Fibroblast of pulmonary artery (primary cell): Measurements from ENCODE around the gene TDRD9.

ENCODE experiments used
- DNase-seq: peaks from one replicate; pipeline ENCODE4 v3.0.0-alpha.2; 2010; ENCODE audit warnings: low read depth
- H3K4me3 ChIP-seq: replicated peaks from 2 replicates; pipeline ENCODE4 v1.5.1; 2011; ENCODE audit warnings: low read depth, mild to moderate bottlenecking, control low read depth, low read length, moderate library complexity
- TF ChIP-seq, protein P1 (sequence below): IDR thresholded peaks from 2 replicates; pipeline ENCODE4 v1.5.1; 2011; ENCODE audit warnings: mild to moderate bottlenecking, control low read depth, low read length, inconsistent platforms; ENCODE audit errors: missing control alignments

The TDRD9 gene

DNA sequence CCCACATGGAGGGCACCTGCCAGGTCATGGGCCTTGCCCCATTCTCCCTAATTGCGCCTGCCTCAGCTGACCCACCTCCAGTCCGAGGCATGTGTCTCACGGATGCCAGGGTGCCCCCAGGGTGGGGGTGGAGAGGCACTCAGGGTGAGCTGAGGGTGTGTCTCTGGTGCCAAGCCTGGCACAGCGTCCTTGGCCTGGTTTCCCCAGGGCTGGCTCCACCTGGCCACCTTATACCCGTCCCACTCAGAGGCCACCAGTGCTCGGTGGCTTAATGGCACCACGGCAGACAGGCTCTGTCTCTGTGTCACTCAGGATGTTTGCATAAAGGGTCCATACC is 33.6 kb upstream of the TDRD9 start:
- no peak for DNase-seq
- no peak overlapping the region for H3K4me3 ChIP-seq
- TF ChIP-seq, protein P1, sequence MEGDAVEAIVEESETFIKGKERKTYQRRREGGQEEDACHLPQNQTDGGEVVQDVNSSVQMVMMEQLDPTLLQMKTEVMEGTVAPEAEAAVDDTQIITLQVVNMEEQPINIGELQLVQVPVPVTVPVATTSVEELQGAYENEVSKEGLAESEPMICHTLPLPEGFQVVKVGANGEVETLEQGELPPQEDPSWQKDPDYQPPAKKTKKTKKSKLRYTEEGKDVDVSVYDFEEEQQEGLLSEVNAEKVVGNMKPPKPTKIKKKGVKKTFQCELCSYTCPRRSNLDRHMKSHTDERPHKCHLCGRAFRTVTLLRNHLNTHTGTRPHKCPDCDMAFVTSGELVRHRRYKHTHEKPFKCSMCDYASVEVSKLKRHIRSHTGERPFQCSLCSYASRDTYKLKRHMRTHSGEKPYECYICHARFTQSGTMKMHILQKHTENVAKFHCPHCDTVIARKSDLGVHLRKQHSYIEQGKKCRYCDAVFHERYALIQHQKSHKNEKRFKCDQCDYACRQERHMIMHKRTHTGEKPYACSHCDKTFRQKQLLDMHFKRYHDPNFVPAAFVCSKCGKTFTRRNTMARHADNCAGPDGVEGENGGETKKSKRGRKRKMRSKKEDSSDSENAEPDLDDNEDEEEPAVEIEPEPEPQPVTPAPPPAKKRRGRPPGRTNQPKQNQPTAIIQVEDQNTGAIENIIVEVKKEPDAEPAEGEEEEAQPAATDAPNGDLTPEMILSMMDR, result no peak

DNA sequence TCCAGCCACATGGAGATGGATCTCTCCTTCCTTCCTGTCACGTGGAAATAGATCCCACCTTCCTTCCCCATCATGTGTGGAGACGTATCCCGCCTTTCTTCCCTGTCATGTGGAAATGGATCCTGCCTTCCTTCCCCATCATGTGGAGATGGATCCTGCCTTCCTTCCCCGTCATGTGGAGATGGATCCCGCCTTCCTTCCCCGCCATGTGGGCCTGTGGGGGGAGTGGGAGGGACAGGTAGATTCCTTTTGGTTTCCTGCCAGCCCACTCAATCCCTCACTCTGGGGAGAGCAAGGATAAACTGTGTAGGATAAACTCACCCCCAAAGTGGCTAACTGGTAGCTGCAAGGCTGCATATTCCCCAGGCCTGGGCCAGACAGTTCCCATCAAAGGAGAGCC is 31.7 kb upstream of the TDRD9 start:
- DNase-seq, result no peak
- no peak overlapping the region for H3K4me3 ChIP-seq
- TF ChIP-seq, protein P1, result no peak

DNA sequence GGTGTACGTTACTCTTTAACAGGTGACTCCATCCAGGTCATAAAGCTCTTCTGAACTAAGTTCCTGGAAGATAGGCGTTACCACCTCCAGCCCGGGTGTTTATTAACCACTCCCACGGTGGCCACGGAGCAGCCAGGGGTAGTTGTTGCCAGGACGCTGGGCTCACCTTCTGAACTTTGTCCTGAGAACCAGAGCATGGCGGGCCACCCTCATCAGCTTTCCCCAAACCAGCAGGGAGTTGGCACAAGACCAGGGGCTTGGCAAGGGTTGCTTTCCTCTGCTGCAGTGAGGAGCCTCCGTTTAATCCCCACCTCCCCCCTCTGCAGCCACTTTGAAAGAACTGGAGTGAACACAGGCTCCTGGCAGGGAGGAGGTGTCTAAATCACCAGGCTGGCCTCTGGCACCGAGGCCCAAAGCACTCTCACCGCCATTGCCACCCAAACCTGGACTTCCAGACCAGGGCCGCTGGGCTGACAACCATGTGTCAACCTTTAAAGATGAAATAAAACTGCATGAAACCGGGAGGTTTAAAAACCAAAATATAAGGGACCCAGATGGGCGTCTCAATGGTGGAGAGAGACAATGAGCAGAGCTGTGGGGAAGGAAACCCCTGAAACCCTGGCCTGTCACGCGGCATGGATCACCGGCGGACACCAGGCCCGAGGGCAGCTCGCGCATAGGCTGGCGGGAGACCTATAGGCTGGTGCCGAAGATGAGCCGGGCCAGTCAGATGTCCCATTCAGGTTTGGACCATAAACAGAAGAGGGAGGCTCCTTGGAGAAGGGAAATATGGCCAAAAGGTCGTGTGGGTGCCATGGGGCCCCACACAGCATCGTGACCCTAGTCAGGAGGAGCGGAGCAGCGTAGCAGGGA is 30.9 kb upstream of the TDRD9 start:
- TF ChIP-seq, protein P1, result no peak
- no peak overlapping the region for H3K4me3 ChIP-seq
- no peak for DNase-seq

DNA sequence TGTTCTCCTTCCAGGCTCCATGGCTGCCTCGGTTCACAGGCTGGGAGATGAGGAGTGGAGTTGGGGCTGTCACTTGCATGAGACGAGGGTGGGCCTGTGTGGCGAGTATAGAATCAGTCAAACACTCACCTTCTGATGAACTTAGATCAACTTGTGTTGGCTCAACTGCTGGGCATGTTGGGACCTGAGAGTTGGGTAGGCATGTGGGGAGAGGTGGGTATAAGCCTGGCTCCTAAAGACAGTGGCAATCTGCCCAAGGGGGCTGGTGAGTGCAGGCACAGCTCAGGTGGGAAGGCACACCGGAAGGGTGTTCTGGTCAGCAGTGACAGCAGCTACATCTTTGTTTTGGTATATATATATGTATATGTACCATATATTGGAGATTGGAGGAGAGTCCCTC is 30.1 kb upstream of the TDRD9 start:
- TF ChIP-seq, protein P1, result no peak
- no peak overlapping the region for H3K4me3 ChIP-seq
- no peak for DNase-seq

DNA sequence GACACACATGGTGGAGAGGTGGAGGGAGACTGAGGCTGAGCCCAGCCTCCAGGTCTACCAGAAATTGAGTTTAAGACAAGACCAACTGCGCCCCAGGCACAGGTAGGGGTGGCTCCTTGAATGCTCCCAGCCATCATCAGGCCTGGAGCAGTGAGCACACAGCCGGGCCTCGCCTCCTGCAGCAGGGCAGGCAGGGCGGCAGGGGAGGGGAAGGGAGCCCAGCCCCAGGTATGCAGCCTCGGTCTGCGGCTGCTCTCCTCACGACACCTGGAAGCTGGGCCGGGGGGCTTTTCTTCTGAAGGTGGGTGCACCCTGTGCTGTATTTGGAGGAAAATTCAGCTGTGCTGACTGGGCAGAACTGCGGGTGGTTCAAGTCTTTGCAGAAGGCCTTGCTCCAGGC is 29.5 kb upstream of the TDRD9 start:
- TF ChIP-seq, protein P1, result no peak
- no peak for DNase-seq

DNA sequence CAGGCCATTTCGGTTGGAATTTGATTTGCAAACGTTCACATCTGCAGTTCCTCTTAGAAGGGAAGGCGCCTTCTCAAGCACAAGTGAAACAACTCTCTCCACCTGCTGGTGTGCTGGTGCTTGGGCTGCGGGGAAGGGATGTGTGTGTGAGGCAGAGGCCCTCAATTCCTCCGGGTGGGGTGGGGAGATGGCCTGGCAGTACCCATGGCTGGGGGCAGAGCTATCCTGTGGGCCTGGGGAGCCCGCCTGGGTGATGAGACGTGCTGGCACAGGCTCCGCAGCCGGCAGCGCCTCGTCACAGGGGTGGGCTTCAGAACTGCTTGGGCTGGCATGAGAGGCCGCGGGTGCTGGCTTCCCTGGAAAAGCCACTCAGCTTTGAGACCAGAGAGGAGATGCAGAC is 28.9 kb upstream of the TDRD9 start:
- no peak overlapping the region for H3K4me3 ChIP-seq
- TF ChIP-seq, protein P1, result no peak
- no peak for DNase-seq

More for the DNA sequence above, 29.5 kb upstream of the TDRD9 start:
- no peak overlapping the region for H3K4me3 ChIP-seq

DNA sequence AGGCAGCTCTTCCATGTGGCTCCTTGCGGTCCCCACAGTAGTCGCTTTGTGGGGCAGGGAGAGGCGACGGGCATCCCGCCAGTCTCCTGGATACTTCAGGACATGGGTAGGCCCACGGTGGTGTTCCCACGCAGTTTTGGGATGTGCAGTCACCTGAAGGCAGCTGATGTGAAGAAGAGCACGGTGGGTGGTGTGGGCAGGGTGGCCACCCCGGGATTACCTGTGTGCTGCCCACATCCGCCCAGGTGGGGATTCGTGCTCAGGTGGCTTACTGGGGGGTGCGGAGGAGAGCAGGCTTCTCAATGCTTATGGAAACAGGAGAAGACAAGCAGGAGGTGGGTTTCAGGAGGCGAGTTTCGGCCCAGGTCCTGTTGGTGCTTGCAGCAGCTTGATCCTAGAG is 28.4 kb upstream of the TDRD9 start:
- TF ChIP-seq, protein P1, result no peak
- no peak for DNase-seq
- H3K4me3 ChIP-seq, result no peak overlapping the region
